ENCODE data around the gene VAV2. TPM values are rescaled to one million over a fixed set of nuclear protein-coding genes. Genes with fewer than 3 reads are reported as not detected.

Gene VAV2
- total RNA-seq, 1 donor from 2014 or later: 80.6 TPM

DNA sequence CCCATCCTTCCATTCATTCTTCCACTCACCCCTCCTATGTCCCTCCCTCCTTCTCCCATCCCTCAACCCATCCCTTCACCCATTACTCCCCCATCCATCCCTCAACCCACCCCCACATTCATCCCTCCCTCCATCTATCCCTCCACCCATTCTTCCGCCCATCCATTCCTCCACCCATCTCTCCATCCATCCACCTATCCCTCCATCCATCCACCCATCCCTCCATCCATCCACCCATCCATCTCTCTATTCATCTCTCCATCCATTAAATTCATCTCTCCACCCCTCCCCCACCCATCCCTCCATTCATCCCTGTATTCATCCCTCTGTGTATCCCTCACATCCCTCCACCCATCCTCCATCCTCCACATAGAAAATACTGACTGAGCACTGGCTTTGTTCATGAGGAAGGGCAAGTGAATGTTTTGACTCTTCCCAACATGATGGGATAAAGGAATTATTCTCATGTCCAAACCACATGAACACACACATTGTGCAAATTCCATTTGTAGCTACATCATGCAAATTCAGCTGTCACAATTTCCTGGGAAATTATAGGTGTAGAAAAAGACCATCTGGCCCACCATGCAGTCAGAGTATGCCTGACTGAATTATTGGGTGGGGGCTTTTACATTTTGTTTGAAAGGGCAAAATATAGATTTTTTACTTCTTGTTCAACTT lies 6.9 kb upstream of the VAV2 start:
- no peak for DNase-seq (ENCODE audit: low spot score, unreplicated experiment)
- Mint-ChIP-seq H3K9me3 (ENCODE audit: low read depth) (no peaks in the 10 kb centered on the region), H3K36me3 (ENCODE audit: insufficient read depth) (no peaks in the 10 kb centered on the region), H3K27me3 (peaks cover 6% of the 10 kb centered on the region), H3K4me1 (ENCODE audit: low read depth) (peaks cover 3% of the 10 kb centered on the region), H3K27ac (no peak overlapping the region), H3K4me3 (ENCODE audit: low read depth) (no peak overlapping the region)
- TF ChIP-seq, protein P1, sequence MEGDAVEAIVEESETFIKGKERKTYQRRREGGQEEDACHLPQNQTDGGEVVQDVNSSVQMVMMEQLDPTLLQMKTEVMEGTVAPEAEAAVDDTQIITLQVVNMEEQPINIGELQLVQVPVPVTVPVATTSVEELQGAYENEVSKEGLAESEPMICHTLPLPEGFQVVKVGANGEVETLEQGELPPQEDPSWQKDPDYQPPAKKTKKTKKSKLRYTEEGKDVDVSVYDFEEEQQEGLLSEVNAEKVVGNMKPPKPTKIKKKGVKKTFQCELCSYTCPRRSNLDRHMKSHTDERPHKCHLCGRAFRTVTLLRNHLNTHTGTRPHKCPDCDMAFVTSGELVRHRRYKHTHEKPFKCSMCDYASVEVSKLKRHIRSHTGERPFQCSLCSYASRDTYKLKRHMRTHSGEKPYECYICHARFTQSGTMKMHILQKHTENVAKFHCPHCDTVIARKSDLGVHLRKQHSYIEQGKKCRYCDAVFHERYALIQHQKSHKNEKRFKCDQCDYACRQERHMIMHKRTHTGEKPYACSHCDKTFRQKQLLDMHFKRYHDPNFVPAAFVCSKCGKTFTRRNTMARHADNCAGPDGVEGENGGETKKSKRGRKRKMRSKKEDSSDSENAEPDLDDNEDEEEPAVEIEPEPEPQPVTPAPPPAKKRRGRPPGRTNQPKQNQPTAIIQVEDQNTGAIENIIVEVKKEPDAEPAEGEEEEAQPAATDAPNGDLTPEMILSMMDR (IDR thresholded peaks at IDR 0.05; ENCODE audit: unreplicated experiment): no peak

DNA sequence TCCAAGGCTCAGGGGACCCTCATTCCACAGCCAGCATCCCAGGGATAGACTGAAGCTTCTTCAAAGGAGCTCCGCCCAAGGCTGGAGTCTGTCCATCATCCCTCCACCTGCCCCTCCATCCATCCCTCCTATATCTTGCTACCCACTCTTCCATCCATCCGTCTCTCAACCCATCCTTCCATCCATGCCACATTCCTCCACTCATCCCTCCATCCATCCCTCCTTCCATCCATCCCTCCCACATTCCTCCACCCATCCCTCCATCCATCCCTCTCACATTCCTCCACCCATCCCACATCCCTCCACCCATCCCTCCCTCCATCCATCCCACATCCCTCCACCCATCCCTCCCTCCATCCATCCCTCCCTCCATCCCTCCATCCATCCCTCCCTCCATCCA lies 5.5 kb upstream of the VAV2 start:
- TF ChIP-seq, protein P1 (IDR thresholded peaks at IDR 0.05; ENCODE audit: unreplicated experiment): no peak
- Mint-ChIP-seq H3K4me1 (ENCODE audit: low read depth) (peaks cover 3% of the 10 kb centered on the region), H3K9me3 (ENCODE audit: low read depth) (no peaks in the 10 kb centered on the region), H3K4me3 (ENCODE audit: low read depth) (no peak overlapping the region), H3K27me3 (peaks cover 6% of the 10 kb centered on the region), H3K27ac (no peak overlapping the region), H3K36me3 (ENCODE audit: insufficient read depth) (no peaks in the 10 kb centered on the region)
- DNase-seq (ENCODE audit: low spot score, unreplicated experiment): no peak

DNA sequence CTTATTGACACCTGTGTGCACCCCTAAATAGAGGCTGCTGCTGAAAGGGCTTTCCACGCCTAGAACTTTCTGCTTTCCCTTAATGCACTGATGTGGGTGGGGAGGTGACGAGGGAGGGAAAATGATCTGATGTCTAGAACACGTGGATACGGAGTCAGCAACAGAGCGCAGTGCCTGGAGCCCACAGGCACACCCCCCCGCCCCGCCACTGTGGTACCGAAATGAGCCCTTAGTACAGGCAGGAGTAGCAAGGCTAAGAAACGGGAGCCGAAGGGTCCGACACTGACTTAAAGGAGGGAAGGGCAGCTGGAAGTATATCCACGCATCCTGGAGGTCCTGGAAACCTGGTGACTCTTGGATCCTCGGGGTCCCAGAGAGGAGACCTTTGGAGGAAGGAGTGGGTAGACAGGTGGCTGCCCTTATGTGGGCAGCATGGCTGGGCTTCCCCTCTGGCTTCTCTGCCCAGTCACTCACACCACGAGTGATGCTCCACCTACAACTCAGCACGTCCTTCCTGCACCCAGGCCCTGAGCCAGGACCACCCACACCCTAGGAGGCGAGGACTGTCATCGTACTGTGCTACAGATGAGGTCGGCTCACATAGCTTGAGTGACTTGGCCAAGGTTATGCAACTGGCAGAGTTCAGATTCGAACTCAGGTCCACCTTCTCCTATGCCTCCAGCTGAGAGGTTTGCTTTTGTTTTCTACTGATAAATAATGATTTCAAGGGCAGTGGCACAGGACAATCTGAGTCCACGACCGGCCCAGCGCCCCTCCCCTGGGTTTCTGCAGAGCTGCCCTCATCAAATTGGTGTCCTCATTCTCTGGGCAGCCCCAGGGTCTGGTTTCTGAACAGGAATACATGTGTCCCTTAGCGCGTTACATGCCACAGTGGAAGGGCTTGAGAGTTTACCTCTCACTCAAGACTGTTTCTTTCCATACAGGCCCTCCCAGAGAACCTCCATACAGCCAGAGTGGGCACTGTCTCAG lies 4.7 kb upstream of the VAV2 start:
- Mint-ChIP-seq H3K36me3 (ENCODE audit: insufficient read depth) (no peaks in the 10 kb centered on the region), H3K4me3 (ENCODE audit: low read depth) (no peak overlapping the region), H3K4me1 (ENCODE audit: low read depth) (peaks cover 3% of the 10 kb centered on the region), H3K9me3 (ENCODE audit: low read depth) (no peaks in the 10 kb centered on the region), H3K27me3 (peaks cover 6% of the 10 kb centered on the region), H3K27ac (no peak overlapping the region)
- TF ChIP-seq, protein P1 (IDR thresholded peaks at IDR 0.05; ENCODE audit: unreplicated experiment): no peak
- DNase-seq (ENCODE audit: low spot score, unreplicated experiment): no peak

DNA sequence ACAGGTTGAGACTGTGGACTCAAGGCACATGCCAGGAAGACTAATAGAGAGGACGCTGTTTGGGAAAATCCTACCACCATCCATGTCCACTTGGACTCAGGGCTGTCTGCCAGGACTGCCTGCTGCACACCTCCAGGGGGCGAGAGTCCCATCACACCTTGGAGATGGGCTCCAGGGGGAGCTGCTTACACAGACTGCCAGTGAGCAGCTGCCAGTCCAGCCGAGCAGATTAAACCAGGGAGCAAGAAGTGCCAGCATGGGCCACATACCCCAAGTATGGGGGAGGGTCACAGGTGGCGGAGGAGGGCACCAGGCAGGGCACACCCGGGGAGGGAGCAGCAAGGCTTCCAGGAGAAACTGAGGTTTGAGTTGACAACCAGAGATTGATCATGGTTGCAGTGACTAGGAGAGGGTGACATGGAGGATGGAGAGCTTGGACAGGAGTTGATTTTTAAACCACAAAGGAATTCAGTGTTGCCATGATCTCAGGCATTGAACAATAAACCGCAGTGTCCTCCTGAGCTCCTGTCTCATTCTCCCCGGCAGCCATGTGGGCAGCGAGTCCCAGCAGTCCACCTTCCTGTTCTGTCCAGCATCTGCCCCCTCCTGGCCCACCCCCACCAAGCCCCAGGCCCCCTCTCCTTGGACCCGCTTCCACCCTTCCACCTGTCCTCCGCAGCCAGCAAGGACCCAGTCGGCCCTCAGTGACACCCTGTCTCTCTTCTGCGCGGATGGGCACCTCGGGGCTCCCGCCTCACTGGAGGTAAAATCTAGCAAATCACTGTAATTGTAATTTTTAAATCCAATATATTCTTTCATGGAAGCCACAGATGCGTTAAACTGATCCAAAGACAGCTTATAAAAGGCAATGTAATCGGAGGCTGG lies 3.1 kb upstream of the VAV2 start:
- TF ChIP-seq, protein P1 (IDR thresholded peaks at IDR 0.05; ENCODE audit: unreplicated experiment): no peak
- Mint-ChIP-seq H3K9me3 (ENCODE audit: low read depth) (no peaks in the 10 kb centered on the region), H3K27ac (no peak overlapping the region), H3K27me3 (peaks cover 5% of the 10 kb centered on the region), H3K4me1 (ENCODE audit: low read depth) (peaks cover 7% of the 10 kb centered on the region), H3K36me3 (ENCODE audit: insufficient read depth) (no peaks in the 10 kb centered on the region), H3K4me3 (ENCODE audit: low read depth) (no peak overlapping the region)
- DNase-seq (ENCODE audit: low spot score, unreplicated experiment): no peak

Measured in progenitor cell of endocrine pancreas (in vitro differentiated cells).